Erythroblast (primary cell): ENCODE measurements around the gene C16orf96.

ENCODE experiments used
- GATA1 ChIP-seq: IDR thresholded peaks from 2 replicates; pipeline ENCODE4 v1.6.1; 2011; ENCODE audit warnings: low read depth, mild to moderate bottlenecking, control low read depth, low read length, moderate library complexity
- POLR2A ChIP-seq: IDR thresholded peaks from 2 replicates; pipeline ENCODE4 v1.6.1; 2011; ENCODE audit warnings: mild to moderate bottlenecking, low read length

DNA sequence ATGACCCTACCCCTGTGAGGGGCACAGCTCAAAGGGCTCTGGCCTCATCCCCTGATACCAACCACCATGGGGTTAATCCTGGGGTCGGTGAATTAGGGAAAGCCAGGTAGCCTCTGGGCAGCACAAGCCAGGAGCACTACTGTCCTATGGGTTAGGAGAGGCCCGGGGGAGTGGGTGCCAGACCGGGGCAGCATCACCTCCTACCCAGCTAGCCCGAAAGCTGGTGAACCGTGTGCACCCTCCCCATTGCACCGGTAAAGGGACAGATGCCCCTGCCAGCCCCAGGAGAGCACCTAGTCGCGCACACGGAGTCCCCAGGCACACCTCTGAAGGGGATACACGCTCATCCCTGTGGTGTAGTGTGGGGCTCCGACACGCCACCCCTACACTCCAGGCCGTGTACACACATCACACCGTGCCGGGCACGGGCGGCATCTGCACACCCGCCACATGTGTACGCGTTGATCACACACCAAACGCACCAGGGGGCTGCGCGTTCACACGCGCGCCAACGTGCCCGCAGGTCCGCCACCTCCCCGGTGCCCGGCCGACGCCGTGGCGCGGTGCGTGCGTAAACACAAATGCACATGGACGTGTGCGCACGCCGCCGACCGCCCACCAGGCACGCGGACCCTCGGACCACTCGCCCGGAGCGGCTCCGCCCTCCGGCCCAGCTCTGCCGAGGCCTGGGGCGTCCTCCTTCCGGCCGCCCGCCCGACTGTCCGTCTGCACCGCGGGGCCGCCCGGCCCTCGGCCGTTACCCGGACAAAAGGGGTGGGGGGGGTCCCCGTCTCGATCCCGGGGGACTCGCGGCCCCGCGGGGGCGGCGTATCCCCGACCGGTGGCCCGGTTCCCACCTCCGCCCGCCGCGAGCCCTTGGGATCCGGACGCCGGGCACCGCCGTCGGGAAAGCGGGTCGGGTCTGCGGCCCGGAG is 57.8 kb downstream of the C16orf96 start:
- no peak for TF ChIP-seq POLR2A
- TF ChIP-seq GATA1 = no peak
